ENCODE data around the gene ALX1. TPM values are rescaled to one million over a fixed set of nuclear protein-coding genes. Genes with fewer than 3 reads are reported as not detected.

Gene ALX1
- total RNA-seq, 1 experiment from 2014 or later = 0.74 TPM

DNA sequence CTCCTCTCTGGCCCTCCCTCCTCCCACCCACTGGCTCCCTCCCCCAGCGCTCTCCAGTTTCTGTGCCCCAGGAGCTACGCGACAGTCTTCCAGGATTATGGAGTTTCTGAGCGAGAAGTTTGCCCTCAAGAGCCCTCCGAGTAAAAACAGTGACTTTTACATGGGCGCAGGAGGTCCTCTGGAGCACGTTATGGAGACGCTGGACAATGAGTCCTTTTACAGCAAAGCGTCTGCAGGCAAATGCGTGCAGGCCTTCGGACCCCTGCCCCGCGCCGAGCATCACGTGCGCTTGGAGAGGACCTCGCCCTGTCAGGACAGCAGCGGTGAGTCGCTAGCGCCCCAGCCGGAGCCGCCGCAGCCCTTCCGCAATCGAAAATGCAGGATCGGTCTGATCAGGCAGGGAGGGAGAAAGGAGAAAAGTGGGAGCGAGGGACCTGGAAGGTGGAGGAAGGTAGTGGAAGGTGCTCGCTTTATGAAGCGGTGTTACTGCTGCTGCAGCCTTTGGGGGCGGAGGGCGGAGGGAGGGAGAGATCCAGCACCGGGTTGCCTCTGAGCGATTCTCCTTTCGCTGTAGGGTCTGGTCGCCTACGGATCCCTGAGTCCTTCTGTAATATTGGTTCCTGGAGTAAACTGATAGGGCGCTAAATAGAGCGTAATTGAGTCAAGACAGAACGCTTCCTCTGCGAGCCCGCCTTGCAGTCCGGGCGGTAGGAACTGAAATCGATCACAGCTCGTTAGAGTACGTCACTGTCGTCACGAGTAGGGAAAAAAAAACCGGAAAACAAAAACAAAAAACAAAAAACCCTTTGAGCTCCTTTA is at the start of gene ALX1 (continued):
- TF ChIP-seq USF2 (CRISPR knock-in tag; IDR thresholded peaks at IDR 0.05) = peak; percentile 92
- TF ChIP-seq ETV6 (CRISPR knock-in tag; IDR thresholded peaks at IDR 0.05) = peak; percentile 16; the same call in 1 of the 2 replicates
- no peak for TF ChIP-seq KAT7 (CRISPR knock-in tag; IDR thresholded peaks at IDR 0.05; ENCODE audit: borderline replicate concordance)
- TF ChIP-seq ELF4 (CRISPR knock-in tag; IDR thresholded peaks at IDR 0.05; ENCODE audit: low read depth) = no peak
- no peak for TF ChIP-seq ZNF532 (CRISPR knock-in tag; IDR thresholded peaks at IDR 0.05; ENCODE audit: borderline replicate concordance)
- no peak for TF ChIP-seq NFYB (CRISPR knock-in tag; conservative IDR thresholded peaks at IDR 0.05; ENCODE audit: low read depth)
- no peak for TF ChIP-seq JAZF1 (CRISPR knock-in tag; IDR thresholded peaks at IDR 0.05)
- TF ChIP-seq ZBTB43 (CRISPR knock-in tag; IDR thresholded peaks at IDR 0.05) = 0 out of 2 replicates have a peak, but pooled peaks have one; percentile 60

- no peak for TF ChIP-seq TEAD4 (CRISPR knock-in tag; IDR thresholded peaks at IDR 0.05)
- no peak for TF ChIP-seq ZNF671 (CRISPR knock-in tag; IDR thresholded peaks at IDR 0.05)
- Mint-ChIP-seq H3K4me1 (no peaks in the 10 kb centered on the region), H3K27me3 (ENCODE audit: low read depth) (no peaks in the 10 kb centered on the region), H3K4me3 (no peak overlapping the region), H3K36me3 (0 out of 2 replicates have a peak, but pooled peaks cover 3% of the 10 kb centered on the region), H3K9me3 (peaks cover 11% of the 10 kb centered on the region), H3K27ac (no peak overlapping the region)
- ATAC-seq = no peak
- no peak for DNase-seq (ENCODE audit: low spot score)
- ChIA-PET POLR2A (no interaction called here), CTCF (interaction anchor here (1.0 kb wide), 1 partner anchor 44 kb away, joined by 3 read pairs; no protein-coding TSS in a partner anchor)
Observed at GRCh38 chr12:85237327-85237726, 42.7 kb upstream of the ALX1 start.

DNA sequence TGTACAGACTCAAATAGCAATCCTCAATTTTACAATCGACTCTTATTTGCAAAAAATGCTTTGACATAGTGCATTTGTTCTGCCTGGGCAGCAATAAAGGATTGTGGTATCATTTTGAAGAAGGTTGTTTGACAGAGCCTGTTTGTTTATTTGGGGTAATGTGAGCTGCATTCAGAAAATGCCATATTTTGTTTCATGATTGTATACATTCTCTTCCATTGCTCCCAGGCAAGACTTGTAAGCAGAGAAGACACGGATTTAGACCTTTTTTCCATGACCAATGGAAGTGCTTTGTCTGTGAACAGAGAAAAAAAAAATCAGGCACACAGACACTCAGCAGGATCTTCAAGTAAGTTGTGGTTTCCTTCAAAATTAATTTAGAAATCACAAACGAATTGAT is 35.5 kb upstream of the ALX1 start:
- CTCF ChIA-PET = no interaction called here
- no peaks in the 10 kb centered on the region for H3K27me3 Mint-ChIP-seq (ENCODE audit: low read depth)
- no peak overlapping the region for H3K27ac Mint-ChIP-seq
- DNase-seq (ENCODE audit: low spot score) (no peak), ATAC-seq (no peak)
- no peaks in the 10 kb centered on the region for H3K4me1 Mint-ChIP-seq
- POLR2A ChIA-PET = no interaction called here
- no peaks in the 10 kb centered on the region for H3K9me3 Mint-ChIP-seq
- no peaks in the 10 kb centered on the region for H3K36me3 Mint-ChIP-seq
- H3K4me3 Mint-ChIP-seq = no peak overlapping the region
- TF ChIP-seq SP1 (CRISPR knock-in tag; conservative IDR thresholded peaks at IDR 0.05) (no peak), RORB (CRISPR knock-in tag; IDR thresholded peaks at IDR 0.05) (no peak), FOXJ3 (CRISPR knock-in tag; IDR thresholded peaks at IDR 0.05; ENCODE audit: borderline replicate concordance) (no peak), MYBL2 (CRISPR knock-in tag; IDR thresholded peaks at IDR 0.05) (no peak), MXD4 (CRISPR knock-in tag; IDR thresholded peaks at IDR 0.05; ENCODE audit: borderline replicate concordance) (no peak), GRHL2 (CRISPR knock-in tag; IDR thresholded peaks at IDR 0.05; ENCODE audit: insufficient replicate concordance, severe bottlenecking) (no peak), MAX (CRISPR knock-in tag; IDR thresholded peaks at IDR 0.05) (no peak), TEAD4 (CRISPR knock-in tag; IDR thresholded peaks at IDR 0.05) (no peak), ATF2 (CRISPR knock-in tag; IDR thresholded peaks at IDR 0.05; ENCODE audit: borderline replicate concordance, low read depth) (no peak), GABPB1 (CRISPR knock-in tag; IDR thresholded peaks at IDR 0.05) (no peak)
- TF ChIP-seq, protein P1, sequence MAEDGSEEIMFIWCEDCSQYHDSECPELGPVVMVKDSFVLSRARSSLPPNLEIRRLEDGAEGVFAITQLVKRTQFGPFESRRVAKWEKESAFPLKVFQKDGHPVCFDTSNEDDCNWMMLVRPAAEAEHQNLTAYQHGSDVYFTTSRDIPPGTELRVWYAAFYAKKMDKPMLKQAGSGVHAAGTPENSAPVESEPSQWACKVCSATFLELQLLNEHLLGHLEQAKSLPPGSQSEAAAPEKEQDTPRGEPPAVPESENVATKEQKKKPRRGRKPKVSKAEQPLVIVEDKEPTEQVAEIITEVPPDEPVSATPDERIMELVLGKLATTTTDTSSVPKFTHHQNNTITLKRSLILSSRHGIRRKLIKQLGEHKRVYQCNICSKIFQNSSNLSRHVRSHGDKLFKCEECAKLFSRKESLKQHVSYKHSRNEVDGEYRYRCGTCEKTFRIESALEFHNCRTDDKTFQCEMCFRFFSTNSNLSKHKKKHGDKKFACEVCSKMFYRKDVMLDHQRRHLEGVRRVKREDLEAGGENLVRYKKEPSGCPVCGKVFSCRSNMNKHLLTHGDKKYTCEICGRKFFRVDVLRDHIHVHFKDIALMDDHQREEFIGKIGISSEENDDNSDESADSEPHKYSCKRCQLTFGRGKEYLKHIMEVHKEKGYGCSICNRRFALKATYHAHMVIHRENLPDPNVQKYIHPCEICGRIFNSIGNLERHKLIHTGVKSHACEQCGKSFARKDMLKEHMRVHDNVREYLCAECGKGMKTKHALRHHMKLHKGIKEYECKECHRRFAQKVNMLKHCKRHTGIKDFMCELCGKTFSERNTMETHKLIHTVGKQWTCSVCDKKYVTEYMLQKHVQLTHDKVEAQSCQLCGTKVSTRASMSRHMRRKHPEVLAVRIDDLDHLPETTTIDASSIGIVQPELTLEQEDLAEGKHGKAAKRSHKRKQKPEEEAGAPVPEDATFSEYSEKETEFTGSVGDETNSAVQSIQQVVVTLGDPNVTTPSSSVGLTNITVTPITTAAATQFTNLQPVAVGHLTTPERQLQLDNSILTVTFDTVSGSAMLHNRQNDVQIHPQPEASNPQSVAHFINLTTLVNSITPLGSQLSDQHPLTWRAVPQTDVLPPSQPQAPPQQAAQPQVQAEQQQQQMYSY (CRISPR knock-in tag; IDR thresholded peaks at IDR 0.05) = no peak

Data from WTC11 (cell line).